Stromal cell of bone marrow (primary cell): ENCODE data around the gene SERPINB7.
"Not testable (repeated sequence)": the region's sequence is repeated elsewhere in the genome, so short reads cannot be mapped to it uniquely, and the experiment has no call there.

Experiments
- DNase-seq: peaks from one replicate; pipeline ENCODE4 v3.0.0-alpha.2; 2012; ENCODE audit warnings: low read depth

The SERPINB7 gene

GRCh38 chr18:63775166-63775730, at the start of gene SERPINB7:
SERPINB7 (plus strand) TSS chr18:63775418; CDS start chr18:63782373, 6,955 bp downstream.
- DNase-seq: no peak

DNA sequence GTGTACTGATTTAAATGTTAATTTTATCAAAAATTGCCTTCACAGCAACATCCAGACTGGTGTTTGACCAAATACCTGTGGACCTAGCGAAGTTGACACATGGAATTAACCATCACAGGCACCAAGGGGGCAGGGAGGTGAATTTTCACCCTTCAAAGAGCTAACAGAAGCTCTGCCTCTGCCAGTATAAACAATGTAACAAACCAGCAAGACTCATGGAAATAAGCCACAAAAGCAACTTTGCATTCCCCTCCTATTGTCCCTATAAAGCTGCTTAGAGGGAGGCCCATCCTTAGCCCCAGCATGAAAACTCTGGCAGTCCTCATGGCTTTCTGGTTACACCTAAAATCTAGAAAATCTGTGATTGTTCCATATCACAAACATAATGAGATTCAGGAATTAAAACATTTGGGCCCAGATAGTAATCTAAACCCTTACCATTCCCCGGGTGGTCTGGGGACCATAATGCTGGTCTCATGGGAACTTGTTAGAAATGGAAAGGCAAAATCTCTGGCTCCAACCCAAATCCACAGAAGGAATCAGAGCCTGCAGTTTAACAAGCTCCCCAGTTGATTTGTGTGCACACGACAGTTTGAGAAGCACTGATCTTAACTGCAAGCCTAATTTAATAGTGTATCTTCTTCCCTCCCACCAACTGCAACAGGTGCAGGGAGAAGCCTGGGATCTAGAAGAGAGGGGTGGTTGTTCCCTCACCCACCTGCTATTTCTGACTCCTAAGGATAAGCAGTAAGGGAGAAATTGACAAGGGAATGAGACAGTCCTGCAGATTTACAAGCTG, 49.3 kb upstream of the SERPINB7 start:
- no peak for DNase-seq

- no peak for DNase-seq
Measured at GRCh38 chr18:63730773-63731172, 44.4 kb upstream of the SERPINB7 start.

DNA sequence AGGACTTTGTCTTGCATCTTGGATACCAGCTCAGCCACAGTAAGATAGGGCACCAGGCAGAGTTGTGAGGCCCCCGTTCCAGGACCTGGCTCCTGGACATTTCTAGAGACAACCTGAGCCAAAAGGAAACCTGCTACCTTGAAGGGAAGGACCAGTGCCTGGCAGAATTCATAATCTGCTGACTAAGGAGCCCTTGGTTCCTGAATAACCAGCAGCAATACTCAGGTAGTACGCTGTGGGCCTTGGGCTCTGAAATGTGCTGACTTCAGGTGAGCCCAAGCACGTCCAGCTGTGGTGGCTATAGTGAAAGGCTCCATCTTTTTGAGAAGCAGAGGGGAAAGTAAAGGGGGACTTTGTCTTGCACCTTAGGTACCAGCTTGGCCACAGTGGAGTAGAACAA, 44.0 kb upstream of the SERPINB7 start:
- no peak for DNase-seq

DNA sequence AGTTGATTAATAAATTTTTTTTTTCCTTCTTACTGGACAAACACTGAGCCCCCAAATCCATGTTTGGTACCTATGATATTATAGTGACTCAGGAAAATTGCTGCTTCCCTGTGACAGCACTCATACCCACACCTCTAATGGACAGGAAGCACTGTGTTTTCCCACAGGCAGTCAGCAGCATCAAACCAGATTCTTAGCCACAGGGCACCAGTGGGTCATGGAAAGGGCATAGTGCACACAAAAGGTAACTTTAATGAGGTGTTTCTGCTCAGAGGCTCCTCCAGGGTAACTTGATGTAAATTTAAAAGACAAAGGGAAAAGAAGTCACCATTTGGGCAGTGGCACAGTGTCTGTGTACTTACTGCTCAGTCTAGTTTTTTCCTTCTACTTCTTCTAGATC, 38.3 kb upstream of the SERPINB7 start:
- no peak for DNase-seq

- peak; percentile 46 for DNase-seq
Measured at GRCh38 chr18:63741769-63742168, 33.4 kb upstream of the SERPINB7 start.

GRCh38 chr18:63747006-63747405, 28.2 kb upstream of the SERPINB7 start:
- no peak for DNase-seq

GRCh38 chr18:63749489-63749888, 25.7 kb upstream of the SERPINB7 start:
- DNase-seq: no peak

DNA sequence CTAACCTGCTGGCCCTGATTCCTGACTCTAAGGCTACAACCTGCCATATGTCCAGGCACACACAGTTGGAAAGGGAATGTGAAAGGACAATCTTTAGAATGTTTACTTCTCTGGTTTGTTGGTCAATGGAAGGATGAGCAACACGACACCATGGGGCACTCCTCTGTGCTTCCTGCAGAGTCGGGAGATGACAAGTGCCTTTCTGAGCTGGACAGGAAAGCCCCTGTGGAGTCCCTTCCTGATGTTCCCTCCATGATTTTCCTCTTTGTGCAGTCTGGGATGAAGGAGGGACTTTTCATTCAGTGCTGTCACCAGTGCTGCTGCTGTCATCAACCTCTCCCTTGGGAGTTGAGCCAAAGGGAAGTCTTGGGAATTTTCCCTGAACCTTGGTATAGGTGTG, 22.6 kb upstream of the SERPINB7 start:
- no peak for DNase-seq

- no peak for DNase-seq
Measured at GRCh38 chr18:63753676-63754075, 21.5 kb upstream of the SERPINB7 start.

GRCh38 chr18:63757541-63757940, 17.7 kb upstream of the SERPINB7 start:
- DNase-seq: no peak

- DNase-seq: no peak
Measured at GRCh38 chr18:63758615-63759240, 16.5 kb upstream of the SERPINB7 start.

GRCh38 chr18:63759786-63760185, 15.4 kb upstream of the SERPINB7 start:
- not testable (repeated sequence) for DNase-seq

GRCh38 chr18:63762518-63762917, 12.7 kb upstream of the SERPINB7 start:
- peak; percentile 83 for DNase-seq

GRCh38 chr18:63763831-63764600, 11.2 kb upstream of the SERPINB7 start:
- DNase-seq: no peak

- DNase-seq: no peak
Measured at GRCh38 chr18:63765837-63766236, 9.4 kb upstream of the SERPINB7 start.

DNA sequence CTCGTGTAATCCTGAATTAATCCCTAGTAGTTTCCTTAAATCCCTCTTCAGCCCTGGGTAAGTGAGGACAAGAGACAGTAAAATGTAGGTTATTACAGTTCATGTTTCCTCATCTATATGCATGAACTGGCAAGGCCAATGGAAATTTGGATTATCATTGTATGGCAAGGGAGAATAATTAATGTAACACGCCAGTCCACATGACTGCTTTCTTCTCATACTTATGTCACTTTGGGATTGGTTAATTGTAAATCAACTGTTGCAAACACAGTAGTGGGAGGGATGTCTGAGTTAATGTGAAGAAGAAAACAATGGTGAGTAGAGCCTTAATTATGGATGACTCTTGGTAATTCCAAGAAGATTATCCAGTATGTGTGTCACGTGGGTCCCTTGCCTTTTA, 1.7 kb upstream of the SERPINB7 start:
- DNase-seq: no peak

DNA sequence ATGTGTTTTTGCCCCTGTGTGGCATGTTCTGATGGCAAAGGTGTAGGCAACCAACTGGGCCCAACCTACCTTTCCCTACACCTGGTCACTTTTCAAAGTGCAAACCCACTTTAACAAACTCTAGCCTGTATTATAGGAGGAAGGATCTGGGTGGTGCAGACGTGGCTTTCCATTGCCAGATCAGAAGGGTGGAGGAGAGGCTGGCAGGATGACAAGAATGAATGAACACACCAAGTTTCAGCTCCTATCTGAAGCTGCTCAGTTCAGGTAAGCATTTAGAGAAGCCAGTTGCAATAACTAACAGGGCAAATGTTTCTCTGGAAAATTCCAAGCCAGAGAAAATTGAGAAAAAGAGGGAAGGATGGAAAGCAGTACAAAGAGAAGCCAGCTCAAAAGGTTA, 707 bp upstream of the SERPINB7 start:
- DNase-seq: no peak

DNA sequence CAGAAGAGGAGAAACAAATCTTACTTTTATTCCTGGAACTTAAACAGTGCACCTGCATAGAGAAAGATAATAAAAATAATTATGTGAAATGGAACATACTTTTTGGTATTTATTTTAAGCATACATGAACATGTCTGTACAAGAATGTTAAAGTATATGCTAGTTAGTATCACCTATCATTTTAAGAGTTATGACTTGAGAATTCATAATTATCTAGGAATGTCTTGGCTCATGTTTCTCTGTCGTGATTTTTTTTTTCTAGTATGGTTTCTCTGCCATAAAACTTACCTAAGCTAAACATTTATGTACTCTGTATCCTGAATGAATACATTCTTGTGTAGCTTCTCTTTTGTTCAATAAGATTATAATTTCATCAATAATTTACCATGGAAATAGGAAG, 4.2 kb downstream of the SERPINB7 start:
- DNase-seq: no peak

DNA sequence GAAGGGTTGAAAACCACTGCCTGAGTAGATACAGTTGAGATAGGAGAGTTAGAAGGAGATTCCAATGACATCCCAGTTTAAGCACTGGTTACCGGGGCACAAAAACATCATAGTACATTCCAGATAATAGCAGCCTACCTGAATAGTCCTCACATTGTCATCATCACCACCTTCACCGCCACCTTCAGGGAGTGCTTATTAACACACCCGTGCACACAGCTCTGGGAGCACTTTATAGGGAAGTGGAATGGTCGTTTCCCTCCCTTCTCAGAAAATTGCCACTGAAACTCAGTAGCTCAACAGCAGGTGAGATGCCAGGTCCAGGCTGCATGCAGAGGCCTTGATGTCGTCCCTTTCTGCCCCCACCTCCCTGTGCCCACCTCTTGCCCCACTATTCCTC, 8.2 kb downstream of the SERPINB7 start:
- no peak for DNase-seq

DNA sequence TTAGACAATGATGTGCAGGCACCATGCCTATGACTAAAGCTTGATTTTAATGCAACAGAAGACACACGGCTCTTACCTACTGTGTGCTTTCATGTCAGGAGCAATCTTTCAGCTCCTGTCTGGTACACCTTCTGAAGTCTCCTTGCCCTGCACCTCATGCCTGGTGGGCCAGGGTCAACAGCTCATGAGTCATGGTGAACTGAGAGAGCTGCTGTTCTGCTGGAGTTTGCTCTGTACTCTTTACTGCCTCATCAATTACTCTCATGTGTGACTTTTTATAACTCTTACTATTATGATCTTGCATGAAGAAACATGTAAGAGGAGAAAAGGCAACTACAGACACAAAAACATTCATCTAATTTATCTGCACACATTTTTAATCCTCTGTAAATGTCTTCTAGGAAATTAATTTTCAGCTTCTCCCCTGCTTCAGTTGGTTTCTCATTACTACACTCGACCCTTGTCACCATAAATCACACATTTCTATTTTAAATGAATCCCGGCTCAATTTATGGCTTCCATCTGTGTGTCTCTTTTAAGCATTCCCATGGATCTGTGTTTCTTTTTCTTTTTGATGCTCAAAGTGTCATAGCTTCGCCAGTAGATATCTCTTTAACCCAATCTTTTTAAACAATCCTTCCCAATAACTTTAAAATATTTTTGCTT, 9.7 kb downstream of the SERPINB7 start:
- no peak for DNase-seq

DNA sequence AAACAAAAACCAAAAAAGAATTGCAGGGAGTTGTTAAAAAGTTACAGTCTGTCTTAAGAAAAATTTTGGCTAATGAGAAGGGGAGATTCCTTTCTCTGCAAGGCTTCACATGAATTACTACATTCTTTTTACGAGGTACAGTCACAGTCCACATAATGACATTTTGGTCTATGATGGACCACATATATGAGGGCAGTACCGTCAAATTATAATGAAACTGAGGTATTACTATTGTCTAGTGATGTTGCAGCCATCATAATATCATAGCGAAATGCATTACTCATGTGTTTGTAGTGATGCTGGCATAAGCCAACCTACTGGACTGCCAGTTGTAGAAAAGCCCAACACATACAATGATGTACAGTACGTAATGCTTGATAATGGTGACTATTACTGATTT, 12.5 kb downstream of the SERPINB7 start:
- DNase-seq: no peak
